ENCODE data around the gene RBMS1.

DNA sequence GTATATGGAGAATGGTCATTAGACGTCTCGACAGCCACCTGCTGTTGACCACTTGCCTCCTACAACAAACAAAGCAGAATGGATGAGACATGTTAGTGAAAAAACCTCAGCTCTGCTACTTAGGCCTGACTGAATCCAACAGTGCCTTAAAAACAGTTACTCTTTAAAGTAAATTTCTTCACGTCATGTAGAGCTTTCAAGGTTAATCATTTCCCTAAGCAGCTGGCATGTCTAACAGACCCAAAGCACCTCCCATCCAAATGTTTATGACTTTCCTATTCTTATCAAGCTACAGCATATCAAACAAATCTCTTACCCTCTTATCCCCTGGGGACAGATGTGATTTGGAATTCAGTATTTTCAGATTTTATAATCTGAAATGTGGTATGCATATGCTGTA, 218.0 kb downstream of the RBMS1 start:
- TF ChIP-seq KLF13 (CRISPR knock-in tag; IDR thresholded peaks at IDR 0.05) (no peak), MAZ (IDR thresholded peaks at IDR 0.05; ENCODE audit: borderline replicate concordance, low read depth, low read length) (no peak), MAZ (CRISPR knock-in tag; IDR thresholded peaks at IDR 0.05; ENCODE audit: low read depth) (no peak), CTCF (CRISPR knock-in tag; IDR thresholded peaks at IDR 0.05) (no peak), KDM1A (CRISPR knock-in tag; IDR thresholded peaks at IDR 0.05) (no peak), GATAD2A (CRISPR knock-in tag; IDR thresholded peaks at IDR 0.05) (no peak), ZMYM4 (CRISPR knock-in tag; IDR thresholded peaks at IDR 0.05) (no peak), TARDBP (CRISPR knock-in tag; IDR thresholded peaks at IDR 0.05) (no peak), NFKBIZ (CRISPR knock-in tag; IDR thresholded peaks at IDR 0.05) (no peak), KLF12 (CRISPR knock-in tag; IDR thresholded peaks at IDR 0.05; ENCODE audit: borderline replicate concordance) (no peak)
- TF ChIP-seq, protein P1, sequence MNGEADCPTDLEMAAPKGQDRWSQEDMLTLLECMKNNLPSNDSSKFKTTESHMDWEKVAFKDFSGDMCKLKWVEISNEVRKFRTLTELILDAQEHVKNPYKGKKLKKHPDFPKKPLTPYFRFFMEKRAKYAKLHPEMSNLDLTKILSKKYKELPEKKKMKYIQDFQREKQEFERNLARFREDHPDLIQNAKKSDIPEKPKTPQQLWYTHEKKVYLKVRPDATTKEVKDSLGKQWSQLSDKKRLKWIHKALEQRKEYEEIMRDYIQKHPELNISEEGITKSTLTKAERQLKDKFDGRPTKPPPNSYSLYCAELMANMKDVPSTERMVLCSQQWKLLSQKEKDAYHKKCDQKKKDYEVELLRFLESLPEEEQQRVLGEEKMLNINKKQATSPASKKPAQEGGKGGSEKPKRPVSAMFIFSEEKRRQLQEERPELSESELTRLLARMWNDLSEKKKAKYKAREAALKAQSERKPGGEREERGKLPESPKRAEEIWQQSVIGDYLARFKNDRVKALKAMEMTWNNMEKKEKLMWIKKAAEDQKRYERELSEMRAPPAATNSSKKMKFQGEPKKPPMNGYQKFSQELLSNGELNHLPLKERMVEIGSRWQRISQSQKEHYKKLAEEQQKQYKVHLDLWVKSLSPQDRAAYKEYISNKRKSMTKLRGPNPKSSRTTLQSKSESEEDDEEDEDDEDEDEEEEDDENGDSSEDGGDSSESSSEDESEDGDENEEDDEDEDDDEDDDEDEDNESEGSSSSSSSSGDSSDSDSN (CRISPR knock-in tag; IDR thresholded peaks at IDR 0.05), result no peak

All from HepG2 (cell line).